Parathyroid adenoma (tissue), 2 donors: ENCODE results near the gene ZRANB1.
A peak's percentile ranks its signal among the peaks of the same experiment; 100 is the strongest.

ENCODE experiments used
- H2AFZ ChIP-seq: fragments of 300-600 bp; sonication (generic); one replicate; pipeline ENCODE4 v1.7.0; 2017; ENCODE audit warnings: antibody characterized with exemption, mild to moderate bottlenecking
- H3K27ac ChIP-seq: fragments of 300-600 bp; sonication (generic); one replicate; pipeline ENCODE4 v1.7.0; 2017
- H3K27me3 ChIP-seq: fragments of 300-600 bp; sonication (generic); one replicate; pipeline ENCODE4 v1.7.0; 2017; ENCODE audit warnings: low read length; ENCODE audit not compliant: control insufficient read depth, insufficient read depth
- H3K36me3 ChIP-seq: fragments of 300-600 bp; sonication (generic); one replicate; pipeline ENCODE4 v1.7.0; 2017; ENCODE audit warnings: low read length; ENCODE audit not compliant: control insufficient read depth, insufficient read depth
- H3K4me1 ChIP-seq: fragments of 300-600 bp; sonication (generic); one replicate; pipeline ENCODE4 v1.7.0; 2017; ENCODE audit warnings: control low read depth
- H3K4me2 ChIP-seq: fragments of 300-600 bp; sonication (generic); one replicate; pipeline ENCODE4 v1.7.0; 2017; ENCODE audit warnings: low read length
- H3K4me3 ChIP-seq: fragments of 300-600 bp; sonication (generic); one replicate; pipeline ENCODE4 v1.7.0; 2017; ENCODE audit warnings: low read depth, low read length
- H3K79me2 ChIP-seq: fragments of 300-600 bp; sonication (generic); one replicate; pipeline ENCODE4 v1.7.0; 2017; ENCODE audit warnings: control low read depth
- H3K9ac ChIP-seq: fragments of 300-600 bp; sonication (generic); one replicate; pipeline ENCODE4 v1.7.0; 2017; ENCODE audit warnings: mild to moderate bottlenecking
- H3K9me3 ChIP-seq: fragments of 300-600 bp; sonication (generic); one replicate; pipeline ENCODE4 v1.7.0; 2017; ENCODE audit warnings: low read length; ENCODE audit not compliant: control insufficient read depth
- TF ChIP-seq, protein P1 (sequence below): fragments of 300-600 bp; sonication (generic); IDR thresholded peaks from one replicate; pipeline ENCODE4 v1.7.0; 2017; ENCODE audit warnings: antibody characterized with exemption, mild to moderate bottlenecking
- donor health status: primary hyperparathyroidism.

Gene ZRANB1

DNA sequence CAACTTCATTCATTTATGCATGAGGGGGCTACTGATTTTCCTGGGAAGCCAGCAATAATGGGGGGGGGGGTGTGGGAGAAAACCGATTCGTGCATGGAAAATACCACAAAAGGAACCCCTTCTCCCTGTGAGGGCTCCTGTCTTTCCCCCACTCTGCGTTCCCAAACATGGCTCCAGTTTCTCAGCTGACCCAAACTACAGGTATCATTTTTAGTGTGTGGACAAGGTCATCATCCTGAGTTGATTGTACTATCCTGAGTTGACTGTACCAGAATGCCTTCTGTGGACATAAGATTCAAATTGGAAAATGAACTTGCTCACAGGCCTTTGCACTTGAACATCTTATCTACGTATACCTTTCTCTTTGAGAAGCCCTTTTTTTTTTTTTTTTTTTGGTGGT lies 49.9 kb downstream of the ZRANB1 start:
- Histone ChIP-seq H3K27me3 (no peaks in the 10 kb centered on the region), H3K4me2 (no peak overlapping the region), H3K79me2 (no peaks in the 10 kb centered on the region), H3K9me3 (no peaks in the 10 kb centered on the region), H3K4me1 (no peaks in the 10 kb centered on the region), H3K9ac (no peak overlapping the region), H3K36me3 (no peaks in the 10 kb centered on the region), H3K4me3 (no peak overlapping the region), H3K27ac (no peak overlapping the region), H2AFZ (no peak overlapping the region)
- TF ChIP-seq, protein P1, sequence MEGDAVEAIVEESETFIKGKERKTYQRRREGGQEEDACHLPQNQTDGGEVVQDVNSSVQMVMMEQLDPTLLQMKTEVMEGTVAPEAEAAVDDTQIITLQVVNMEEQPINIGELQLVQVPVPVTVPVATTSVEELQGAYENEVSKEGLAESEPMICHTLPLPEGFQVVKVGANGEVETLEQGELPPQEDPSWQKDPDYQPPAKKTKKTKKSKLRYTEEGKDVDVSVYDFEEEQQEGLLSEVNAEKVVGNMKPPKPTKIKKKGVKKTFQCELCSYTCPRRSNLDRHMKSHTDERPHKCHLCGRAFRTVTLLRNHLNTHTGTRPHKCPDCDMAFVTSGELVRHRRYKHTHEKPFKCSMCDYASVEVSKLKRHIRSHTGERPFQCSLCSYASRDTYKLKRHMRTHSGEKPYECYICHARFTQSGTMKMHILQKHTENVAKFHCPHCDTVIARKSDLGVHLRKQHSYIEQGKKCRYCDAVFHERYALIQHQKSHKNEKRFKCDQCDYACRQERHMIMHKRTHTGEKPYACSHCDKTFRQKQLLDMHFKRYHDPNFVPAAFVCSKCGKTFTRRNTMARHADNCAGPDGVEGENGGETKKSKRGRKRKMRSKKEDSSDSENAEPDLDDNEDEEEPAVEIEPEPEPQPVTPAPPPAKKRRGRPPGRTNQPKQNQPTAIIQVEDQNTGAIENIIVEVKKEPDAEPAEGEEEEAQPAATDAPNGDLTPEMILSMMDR: no peak

DNA sequence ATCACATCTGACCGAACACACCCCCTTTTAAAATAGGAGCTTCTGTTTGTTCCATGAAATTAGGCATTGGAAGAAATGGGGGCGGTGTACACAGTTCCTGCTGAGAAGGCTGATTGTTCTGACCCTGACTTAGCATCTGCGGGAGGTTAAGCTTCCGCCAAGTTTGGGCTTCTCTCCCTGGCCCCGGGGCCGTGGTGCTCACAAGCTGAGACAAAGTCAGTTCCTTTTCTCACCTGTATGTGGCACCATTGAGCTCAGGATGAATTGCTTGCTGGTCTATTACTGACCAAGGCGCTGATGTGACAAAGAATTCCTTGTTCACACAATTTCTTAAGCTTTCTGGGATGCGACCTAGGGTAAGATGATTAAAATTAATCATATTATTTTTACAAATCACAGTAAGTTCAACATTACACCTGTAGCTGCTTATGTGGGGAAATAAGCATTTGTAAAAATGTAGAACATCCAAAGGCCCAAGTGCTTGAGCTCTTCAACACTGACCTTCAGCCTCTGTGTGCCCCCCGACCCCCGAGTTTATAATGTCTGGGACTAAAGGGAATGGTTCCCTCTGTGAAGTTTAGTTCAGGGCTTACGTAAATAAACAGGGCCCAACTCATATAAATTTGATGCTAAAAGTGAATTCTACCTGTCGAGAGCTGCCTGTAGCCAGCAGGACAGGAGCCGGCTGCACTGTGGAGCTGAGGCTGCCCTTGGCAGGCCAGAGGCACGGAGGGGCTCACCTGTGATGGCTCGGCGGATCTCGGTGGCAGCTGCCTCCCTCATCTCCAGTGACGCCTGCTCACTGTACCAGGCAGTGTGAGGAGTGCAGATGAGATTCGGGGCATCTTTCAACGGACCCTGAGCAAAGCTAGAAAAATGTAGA lies 50.8 kb downstream of the ZRANB1 start:
- Histone ChIP-seq H3K27me3 (no peaks in the 10 kb centered on the region), H2AFZ (no peak overlapping the region), H3K36me3 (no peaks in the 10 kb centered on the region), H3K9me3 (no peaks in the 10 kb centered on the region), H3K4me3 (no peak overlapping the region), H3K9ac (no peak overlapping the region), H3K79me2 (peaks cover 4% of the 10 kb centered on the region), H3K27ac (no peak overlapping the region), H3K4me2 (no peak overlapping the region), H3K4me1 (no peaks in the 10 kb centered on the region)
- TF ChIP-seq, protein P1: peak; percentile 73

DNA sequence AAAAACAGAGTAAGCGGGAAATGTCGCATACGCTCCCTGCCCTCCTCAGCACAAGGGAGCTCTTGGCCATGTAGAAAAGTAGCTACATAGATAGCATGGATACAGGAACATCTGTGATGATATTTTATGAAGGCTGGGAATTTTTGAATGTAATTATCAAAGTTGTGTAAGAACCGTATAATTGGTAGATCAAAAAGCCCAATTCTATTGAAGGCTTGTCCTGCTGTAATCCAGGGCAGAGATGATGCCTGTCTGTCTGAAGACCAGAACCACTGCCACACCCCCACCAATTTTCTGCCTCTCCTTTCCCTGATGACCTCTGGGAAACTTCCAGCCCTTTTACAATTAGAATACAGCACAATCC lies 51.4 kb downstream of the ZRANB1 start:
- H3K79me2 ChIP-seq: peaks cover 8% of the 10 kb centered on the region
- no peak overlapping the region for H3K27ac ChIP-seq
- TF ChIP-seq, protein P1: no peak
- no peak overlapping the region for H3K9ac ChIP-seq
- H3K4me3 ChIP-seq: no peak overlapping the region
- H3K27me3 ChIP-seq: no peaks in the 10 kb centered on the region
- H2AFZ ChIP-seq: no peak overlapping the region
- no peaks in the 10 kb centered on the region for H3K9me3 ChIP-seq
- H3K4me2 ChIP-seq: no peak overlapping the region
- no peaks in the 10 kb centered on the region for H3K4me1 ChIP-seq
- no peaks in the 10 kb centered on the region for H3K36me3 ChIP-seq

DNA sequence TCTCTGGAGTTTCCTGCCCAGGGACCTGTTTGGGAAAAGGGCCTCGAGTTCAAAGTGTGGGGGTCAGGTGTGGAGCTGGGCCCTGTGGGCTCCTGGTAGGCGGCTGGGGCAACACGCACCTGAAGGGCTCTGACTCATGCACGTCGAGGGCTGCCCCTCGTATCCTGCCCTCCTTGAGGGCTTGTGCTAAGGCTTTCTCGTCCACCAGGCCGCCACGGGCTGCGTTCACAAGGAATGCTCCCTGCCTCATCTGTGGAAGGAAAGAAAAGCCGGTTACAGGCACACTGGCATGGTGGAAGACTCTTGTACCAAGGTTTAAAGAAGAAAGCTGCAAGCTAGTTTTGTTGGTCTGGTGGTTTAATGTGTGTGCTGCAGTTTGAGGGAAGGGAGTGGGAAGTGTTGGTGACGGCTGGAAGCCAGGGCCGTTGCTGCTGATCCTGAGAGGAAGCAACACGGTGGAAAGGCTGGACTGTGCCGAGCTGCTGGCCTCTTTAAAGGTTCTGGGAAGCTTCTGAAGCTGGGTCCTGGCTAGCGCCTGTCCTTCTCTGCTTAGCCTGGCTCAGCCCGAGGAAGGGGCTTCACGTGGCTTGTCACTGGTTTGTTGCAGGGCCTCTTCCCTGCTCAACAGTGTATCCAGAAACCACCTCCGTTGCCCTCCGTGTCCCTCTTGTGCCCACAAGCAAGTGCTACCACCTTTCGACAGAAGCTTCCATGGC lies 52.0 kb downstream of the ZRANB1 start:
- Histone ChIP-seq H3K4me1 (no peaks in the 10 kb centered on the region), H3K27me3 (no peaks in the 10 kb centered on the region), H2AFZ (no peak overlapping the region), H3K27ac (no peak overlapping the region), H3K4me3 (no peak overlapping the region), H3K9ac (no peak overlapping the region), H3K79me2 (peaks cover 12% of the 10 kb centered on the region), H3K4me2 (no peak overlapping the region), H3K9me3 (no peaks in the 10 kb centered on the region), H3K36me3 (no peaks in the 10 kb centered on the region)
- TF ChIP-seq, protein P1: no peak
